Prostate gland (tissue), 1 donor: ENCODE data around the gene CAPN14.

Experiments used
- POLR2A ChIP-seq: fragments of 450-650 bp; IDR thresholded peaks from one replicate; pipeline ENCODE4 v1.6.1; 2016; ENCODE audit warnings: antibody characterized with exemption, mild to moderate bottlenecking
- POLR2AphosphoS5 ChIP-seq: sonication (generic); formaldehyde crosslinking; IDR thresholded peaks from one replicate; pipeline ENCODE4 v1.6.1; 2017; ENCODE audit warnings: antibody characterized with exemption

DNA sequence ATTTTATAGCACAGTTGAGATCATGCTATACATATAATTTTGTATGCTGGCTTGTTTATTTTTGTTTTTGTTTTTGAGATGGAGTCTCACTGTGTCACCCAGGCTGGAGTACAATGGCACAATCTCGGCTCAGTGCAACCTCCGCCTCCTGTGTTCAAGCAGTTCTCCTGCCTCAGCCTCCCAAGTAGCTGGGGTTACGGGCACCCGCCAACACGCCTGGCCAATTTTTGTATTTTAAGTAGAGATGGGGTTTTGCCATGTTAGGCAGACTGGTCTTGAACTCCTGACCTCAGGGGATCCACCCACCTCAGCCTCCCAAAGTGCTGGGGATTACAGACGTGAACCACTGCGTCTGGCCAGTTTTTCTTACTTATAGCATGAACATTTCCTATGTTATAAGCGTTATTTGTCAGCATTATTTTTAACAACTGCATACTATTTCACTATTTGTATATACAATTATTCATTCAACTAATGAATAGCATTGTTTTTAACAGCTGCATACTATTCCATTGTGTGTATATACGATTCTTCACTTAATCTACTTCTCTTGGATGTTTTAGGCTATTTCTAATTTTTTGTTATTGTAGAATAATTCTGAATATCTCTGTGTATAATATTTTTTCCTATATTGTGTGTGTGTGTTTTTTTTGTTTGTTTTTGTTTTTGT lies 20.2 kb upstream of the CAPN14 start:
- TF ChIP-seq POLR2A = no peak
- TF ChIP-seq POLR2AphosphoS5 = no peak
